G401.6 (cell line): ENCODE results near the gene NOXA1.
"Not testable (repeated sequence)": the region's sequence is repeated elsewhere in the genome, so short reads cannot be mapped to it uniquely, and the experiment has no call there.

Experiments
- FAIRE-seq: peaks from 2 replicates; lab custom pipeline; 2012; peaks lifted over from hg19 to GRCh38; lab: Jason Lieb, UNC

Gene NOXA1

DNA sequence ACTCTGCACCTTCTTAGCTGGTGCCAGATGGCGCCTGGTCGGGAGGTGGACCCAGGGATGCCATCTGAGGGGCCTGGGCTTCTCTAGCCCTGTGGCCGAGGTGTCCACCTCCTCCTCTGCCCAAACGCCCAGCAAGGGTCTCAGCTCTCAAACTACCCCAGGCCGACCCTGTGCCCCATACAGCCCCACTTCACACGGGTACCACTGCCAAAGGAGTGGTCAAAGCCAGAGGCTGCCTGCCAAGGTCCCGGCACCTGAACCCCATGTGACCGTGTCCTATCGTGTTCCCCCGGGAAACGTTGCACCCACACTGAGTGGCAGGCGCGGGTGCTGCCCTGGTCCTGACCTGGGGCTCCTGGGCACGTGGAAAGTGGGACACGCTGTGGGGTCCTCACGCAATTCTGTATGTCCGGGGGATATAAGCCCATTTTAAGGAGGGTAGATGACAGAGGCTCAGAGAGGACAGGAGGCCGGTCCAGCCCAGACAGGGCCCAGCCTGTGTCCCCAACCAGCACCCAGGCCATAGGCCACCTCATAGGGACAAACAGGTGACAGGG is 16.0 kb downstream of the NOXA1 start:
- FAIRE-seq, result no peak

GRCh38 chr9:137441289-137441934 is 18.2 kb downstream of the NOXA1 start, which contains the start of gene ENTPD8:
TSS of gene ENTPD8 (minus strand) at chr9:137441357. CDS start at chr9:137438285, 3,072 bp downstream.
- no peak for FAIRE-seq

DNA sequence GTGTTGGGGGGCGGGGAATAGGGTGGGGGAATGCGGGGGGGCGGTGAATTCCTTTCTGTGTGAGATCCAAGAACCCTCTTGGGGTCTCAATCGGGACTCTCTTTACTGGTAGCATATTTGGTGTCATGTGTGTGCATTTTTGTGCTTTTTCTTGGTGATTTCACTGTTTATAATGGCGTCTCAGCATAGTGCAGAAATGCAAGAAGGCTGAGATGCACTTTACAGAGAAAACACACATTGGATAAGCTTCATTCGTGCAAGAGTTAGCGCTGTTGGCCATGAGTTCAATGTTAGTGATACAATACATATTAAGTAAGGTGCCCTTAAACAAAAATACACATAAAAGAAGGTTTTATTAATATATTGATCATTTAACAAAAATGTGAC is 18.7 kb downstream of the NOXA1 start:
- no peak for FAIRE-seq

DNA sequence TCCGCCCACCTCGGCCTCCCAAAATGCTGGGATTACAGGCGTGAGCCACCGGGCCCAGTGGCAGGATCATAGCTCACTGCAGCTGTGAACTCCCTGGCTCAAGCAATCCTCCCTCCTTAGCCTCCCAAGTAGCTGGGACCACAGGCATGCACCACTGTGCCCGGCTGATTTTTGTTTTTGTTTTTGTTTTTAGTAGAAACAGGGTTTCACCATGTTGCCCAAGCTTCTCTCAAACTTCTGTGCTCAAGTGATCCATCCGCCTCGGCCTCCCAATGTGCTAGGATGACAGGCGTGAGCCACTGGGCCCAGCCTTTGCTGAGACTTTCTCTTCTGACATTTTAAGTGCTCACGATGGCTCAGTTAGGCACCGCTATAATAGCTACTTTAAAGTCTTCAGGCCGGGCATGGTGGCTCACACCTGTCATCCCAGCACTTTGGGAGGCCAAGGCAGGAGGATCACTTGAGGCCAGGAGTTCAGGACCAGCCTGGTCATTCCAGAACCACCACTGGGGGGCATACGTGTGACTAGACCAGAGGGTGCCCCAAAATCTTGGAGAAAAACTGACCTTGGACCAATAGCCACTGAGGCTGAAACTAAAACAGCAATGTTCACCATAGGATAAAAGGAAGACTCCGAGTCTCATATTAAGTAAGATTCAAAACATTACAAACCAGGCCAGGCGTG is 21.1 kb downstream of the NOXA1 start:
- FAIRE-seq, result no peak

- FAIRE-seq, result peak; percentile 27
Measured at GRCh38 chr9:137445275-137445807, 22.1 kb downstream of the NOXA1 start.

- FAIRE-seq, result no peak
Measured at GRCh38 chr9:137445930-137446431, 22.8 kb downstream of the NOXA1 start.

- no peak for FAIRE-seq
Measured at GRCh38 chr9:137446851-137447471, 23.8 kb downstream of the NOXA1 start.

GRCh38 chr9:137447722-137448601 is 24.8 kb downstream of the NOXA1 start:
- FAIRE-seq, result no peak

- no peak for FAIRE-seq
Measured at GRCh38 chr9:137448602-137448962, 25.4 kb downstream of the NOXA1 start.

DNA sequence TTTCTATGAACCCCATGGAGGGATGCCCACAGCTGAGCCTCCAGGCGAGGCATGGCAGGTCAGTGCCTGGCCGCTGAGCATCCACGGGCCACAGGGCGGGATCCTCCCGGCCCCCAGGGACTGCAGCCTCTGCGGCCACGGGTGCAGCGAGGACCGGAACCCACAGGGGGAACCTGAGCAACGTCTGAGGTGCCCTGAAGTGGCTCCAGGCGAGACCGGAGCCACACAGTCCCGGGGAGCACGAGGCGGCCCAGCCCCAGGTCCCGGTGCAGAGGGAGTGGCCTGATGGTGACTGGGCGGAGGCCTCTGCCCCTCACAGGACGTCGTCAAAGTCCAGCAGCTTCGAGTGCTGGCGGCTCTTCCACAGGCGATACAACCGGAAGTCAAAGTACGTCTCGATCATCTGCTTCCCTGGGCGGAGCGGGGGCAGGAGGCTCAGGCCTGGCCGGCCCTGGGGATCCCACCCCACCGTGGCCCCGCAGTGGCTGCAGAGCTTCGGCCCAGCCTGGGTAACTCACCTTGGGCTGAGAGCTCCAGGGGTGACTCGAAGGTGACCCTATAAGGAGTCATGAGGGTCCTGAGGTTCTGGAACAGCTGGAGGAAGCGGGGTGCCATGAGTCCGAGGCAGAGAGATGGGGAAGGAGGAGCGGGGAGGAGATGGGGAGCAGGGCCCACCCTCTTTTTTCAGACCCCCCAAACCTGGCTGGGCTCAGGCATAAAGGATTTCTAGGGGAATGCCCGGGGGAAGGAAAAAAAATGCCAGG is 26.1 kb downstream of the NOXA1 start:
- FAIRE-seq, result no peak

DNA sequence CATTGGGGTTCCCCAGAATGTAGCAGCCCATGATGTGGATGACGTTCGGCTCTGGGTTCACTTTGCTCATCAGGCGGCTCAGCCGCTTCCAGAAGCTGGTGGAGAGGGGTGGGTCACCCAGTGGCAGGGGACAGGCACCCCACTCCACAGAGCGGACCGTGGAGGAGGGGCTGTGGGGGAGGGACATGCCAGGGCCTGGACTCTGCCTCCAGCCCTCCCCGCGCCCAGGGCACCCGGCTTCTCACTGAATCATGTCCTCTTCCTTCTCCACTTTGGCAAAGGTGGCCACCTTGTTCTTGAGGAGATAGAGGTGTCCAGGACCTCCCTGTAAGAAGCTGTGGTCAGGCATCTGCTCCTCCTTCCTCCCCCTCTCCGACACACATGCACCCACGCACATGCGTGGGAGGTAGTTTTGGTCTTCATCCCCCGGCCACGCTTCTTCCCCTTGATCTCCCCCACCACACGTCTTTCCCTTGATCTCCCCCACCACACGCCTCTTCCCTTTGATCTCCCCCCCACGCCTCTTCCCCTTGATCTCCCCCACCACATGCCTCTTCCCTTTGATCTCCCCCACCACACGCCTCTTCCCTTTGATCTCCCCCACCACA is 26.8 kb downstream of the NOXA1 start:
- FAIRE-seq, result no peak

DNA sequence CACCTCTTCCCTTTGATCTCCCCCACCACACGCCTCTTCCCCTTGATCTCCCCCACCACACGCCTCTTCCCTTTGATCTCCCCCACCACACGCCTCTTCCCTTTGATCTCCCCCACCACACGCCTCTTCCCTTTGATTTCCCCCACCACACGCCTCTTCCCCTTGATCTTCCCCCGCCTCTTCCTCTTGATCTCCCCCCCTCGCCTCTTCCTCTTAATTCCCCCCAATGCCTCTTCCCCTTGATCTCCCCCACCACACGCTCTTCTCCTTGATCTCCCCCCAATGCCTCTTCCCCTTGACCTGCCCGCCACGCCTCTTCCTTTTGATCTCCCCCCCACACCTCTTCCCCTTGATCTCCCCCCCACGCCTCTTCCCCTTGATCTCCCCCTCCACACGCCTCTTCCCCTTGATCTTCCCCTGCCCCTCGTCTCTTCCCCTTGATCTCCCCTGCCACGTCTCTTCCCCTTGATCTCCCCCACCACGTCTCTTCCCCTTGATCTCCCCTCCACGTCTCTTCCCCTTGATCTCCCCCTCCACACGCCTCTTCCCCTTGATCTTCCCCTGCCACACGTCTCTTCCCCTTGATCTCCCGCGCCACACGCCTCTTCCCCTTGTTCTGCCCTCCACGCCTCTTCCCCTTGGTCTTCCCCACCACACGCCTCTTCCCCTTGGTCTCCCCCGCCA is 27.5 kb downstream of the NOXA1 start:
- not testable (repeated sequence) for FAIRE-seq

- FAIRE-seq, result not testable (repeated sequence)
Measured at GRCh38 chr9:137451264-137452005, 28.2 kb downstream of the NOXA1 start.

DNA sequence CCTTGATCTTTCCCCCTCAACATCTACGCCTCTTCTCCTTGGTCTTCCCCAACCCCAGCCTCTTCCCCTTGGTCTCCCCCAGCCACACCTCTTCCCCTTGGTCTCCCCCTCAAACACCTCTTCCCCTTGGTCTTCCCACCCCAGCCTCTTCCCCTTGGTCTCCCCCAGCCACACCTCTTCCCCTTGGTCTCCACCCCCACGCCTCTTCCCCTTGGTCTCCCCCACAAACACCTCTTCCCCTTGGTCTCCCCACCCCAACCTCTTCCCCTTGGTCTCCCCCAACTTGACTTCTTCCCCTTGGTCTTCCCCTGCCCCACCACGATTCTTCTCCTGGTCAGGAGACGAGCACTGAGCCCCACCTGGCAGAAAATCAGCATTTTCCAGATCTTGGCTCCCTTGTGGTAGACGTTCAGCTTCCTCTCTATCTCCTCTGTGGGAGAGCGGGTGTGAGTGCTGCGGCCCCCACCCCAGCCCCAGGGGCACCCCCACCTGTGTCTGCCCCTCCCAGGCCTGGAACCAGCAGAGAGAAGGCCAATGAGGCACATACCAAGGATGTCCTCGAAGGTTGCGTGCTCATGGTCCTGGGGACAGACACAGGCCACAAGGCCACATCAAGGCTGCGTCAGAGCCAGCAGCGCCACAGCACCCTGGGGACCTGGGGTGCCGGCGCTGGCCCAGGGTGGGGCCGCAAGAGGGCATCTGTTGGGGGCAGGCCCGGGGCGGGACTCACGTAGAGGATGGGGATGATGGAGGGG is 29.0 kb downstream of the NOXA1 start:
- FAIRE-seq, result no peak

DNA sequence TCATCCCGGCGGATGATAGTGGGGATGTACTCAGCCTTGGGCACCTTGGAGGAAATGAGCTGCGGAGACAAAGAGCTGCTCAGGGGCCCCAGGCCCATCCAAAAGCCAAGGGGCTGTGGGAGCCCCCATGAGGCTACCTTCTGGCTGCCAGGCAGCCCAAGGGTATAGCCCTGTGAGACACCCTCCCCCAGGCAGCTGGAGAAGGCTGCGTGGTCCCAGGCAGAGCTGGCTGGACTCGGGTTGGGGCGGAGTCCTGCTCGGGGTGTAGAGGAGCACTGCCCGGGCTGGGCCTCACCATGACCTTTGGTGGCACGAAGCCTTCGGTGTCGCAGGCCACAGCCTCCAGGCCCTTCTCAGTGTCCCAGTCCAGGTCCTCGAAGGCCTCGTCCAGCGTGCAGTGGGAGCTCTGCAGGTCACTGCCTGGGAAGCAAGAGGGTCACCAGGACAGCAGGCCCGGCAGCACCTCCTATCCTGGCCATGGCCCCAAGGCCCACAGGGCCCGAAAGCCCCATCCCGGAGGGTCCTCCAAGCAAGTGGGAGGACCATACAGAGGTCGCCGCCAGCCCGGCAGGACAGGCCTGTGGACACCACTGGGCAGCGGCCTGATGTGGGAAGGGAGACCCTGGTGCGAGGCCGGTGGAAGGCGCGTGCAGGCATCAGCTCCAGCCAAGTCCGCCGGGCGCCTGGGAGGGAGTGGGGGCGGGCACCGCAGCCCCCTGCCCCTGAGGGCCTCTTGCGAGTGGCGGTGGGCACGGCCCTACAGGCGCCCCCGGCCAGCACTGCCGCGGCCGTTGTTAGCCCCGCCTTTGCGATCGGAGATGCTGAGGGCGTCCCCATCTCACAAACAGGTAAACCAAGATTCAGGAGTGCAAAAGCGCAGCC is 29.8 kb downstream of the NOXA1 start:
- no peak for FAIRE-seq

GRCh38 chr9:137453643-137454081 is 30.5 kb downstream of the NOXA1 start:
- FAIRE-seq, result no peak

- no peak for FAIRE-seq
Measured at GRCh38 chr9:137454145-137454596, 31.0 kb downstream of the NOXA1 start.
